ENCODE data around the gene TPM1. TPM values are rescaled to one million over a fixed set of nuclear protein-coding genes. Genes with fewer than 3 reads are reported as not detected.

TPM1 gene
- total and polyA plus RNA-seq, 2 of the 4 experiments (the other 2 are of a cell fraction): 661 to 1,623 TPM

DNA sequence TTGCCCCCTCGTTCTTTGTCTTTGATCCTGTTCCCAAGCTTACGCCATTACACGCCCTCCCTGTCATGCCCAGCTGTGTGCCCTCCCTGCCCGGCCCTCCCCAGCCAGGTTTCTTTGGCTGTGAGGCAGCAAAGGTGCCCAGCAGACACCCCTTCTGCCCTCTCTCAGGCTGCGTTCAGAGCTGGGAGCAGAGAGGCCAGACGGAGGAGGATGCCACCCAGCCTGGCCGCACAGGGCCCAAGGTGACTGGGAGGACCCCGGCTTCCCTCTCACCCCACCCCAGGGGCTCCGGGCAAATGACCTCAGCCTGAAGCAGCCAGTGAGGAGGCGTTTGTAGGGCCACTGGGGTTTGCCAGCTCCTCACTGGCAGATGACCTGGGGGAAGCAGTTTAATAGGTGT, 48.3 kb downstream of the TPM1 start:
- H3K27me3 ChIP-seq (ENCODE audit: control insufficient read depth, insufficient read depth, low read length): no peaks in the 10 kb centered on the region
- H2AFZ ChIP-seq (replicated peaks; ENCODE audit: low read length, poor library complexity): peak overlapping the region; percentile 18
- peak overlapping the region; percentile 74 for H3K4ac ChIP-seq (ENCODE audit: low read depth, low read length)
- H3K18ac ChIP-seq (ENCODE audit: low read depth, low read length): peak overlapping the region; percentile 62
- no peak overlapping the region for H3K27ac ChIP-seq (ENCODE audit: insufficient read depth, low read length)
- TF ChIP-seq, protein P1, sequence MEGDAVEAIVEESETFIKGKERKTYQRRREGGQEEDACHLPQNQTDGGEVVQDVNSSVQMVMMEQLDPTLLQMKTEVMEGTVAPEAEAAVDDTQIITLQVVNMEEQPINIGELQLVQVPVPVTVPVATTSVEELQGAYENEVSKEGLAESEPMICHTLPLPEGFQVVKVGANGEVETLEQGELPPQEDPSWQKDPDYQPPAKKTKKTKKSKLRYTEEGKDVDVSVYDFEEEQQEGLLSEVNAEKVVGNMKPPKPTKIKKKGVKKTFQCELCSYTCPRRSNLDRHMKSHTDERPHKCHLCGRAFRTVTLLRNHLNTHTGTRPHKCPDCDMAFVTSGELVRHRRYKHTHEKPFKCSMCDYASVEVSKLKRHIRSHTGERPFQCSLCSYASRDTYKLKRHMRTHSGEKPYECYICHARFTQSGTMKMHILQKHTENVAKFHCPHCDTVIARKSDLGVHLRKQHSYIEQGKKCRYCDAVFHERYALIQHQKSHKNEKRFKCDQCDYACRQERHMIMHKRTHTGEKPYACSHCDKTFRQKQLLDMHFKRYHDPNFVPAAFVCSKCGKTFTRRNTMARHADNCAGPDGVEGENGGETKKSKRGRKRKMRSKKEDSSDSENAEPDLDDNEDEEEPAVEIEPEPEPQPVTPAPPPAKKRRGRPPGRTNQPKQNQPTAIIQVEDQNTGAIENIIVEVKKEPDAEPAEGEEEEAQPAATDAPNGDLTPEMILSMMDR (conservative IDR thresholded peaks at IDR 0.05; ENCODE audit: low read depth, low read length): no peak
- TF ChIP-seq NFE2L2 (IDR thresholded peaks at IDR 0.05; ENCODE audit: low read depth, low read length) (no peak), USF2 (IDR thresholded peaks at IDR 0.05; ENCODE audit: low read depth, low read length) (no peak), CEBPB (IDR thresholded peaks at IDR 0.05; ENCODE audit: low read depth, low read length) (no peak), BHLHE40 (IDR thresholded peaks at IDR 0.05; ENCODE audit: low read depth, low read length) (no peak)
- DNase-seq (no peak), ATAC-seq (ENCODE audit: low read depth) (no peak)
- H2AK9ac ChIP-seq (replicated peaks; ENCODE audit: low read depth, low read length, poor library complexity): no peak overlapping the region
- peak overlapping the region; percentile 88; the same call in 2 of the 3 replicates for H2BK15ac ChIP-seq (ENCODE audit: low read depth, low read length)
- H3K23ac ChIP-seq (ENCODE audit: low read depth, low read length): no peak overlapping the region
- CTCF ChIA-PET: no interaction called here
- H4K20me1 ChIP-seq (ENCODE audit: insufficient read depth, low read length): no peaks in the 10 kb centered on the region
- peak overlapping the region; percentile 44 for H4K91ac ChIP-seq (ENCODE audit: insufficient read depth, low read depth, low read length)
- H2BK5ac ChIP-seq (ENCODE audit: low read depth, low read length, poor library complexity, severe bottlenecking): peak overlapping the region; percentile 18
- H3K14ac ChIP-seq (replicated peaks; ENCODE audit: low read depth, low read length): peak overlapping the region; percentile 36; the same call in 1 of the 2 replicates
- no peaks in the 10 kb centered on the region for H3K36me3 ChIP-seq (ENCODE audit: control insufficient read depth, insufficient read depth, low read length)
- no peak overlapping the region for H3K9ac ChIP-seq (ENCODE audit: low read depth, low read length)
- POLR2A ChIA-PET (ENCODE audit: unreplicated experiment): no interaction called here
- H3K4me3 ChIP-seq (ENCODE audit: insufficient read depth, low read depth, low read length): no peak overlapping the region
- H4K8ac ChIP-seq (ENCODE audit: low read depth in 2 of 2, low read length in 2 of 2): peak overlapping the region in 1 of 2 experiments; percentile 61; a peak in 3 of 4 replicates
- H2BK120ac ChIP-seq (ENCODE audit: low read depth, low read length): peak overlapping the region; percentile 77
- no peak overlapping the region for H3K56ac ChIP-seq (ENCODE audit: extremely low read depth, insufficient read depth, low read length)
- intact Hi-C loops (cut with micrococcal nuclease) (loop anchor here (5.0 to 10.0 kb wide), 2 partner anchors 239 to 314 kb away; no protein-coding TSS in a partner anchor), in situ Hi-C loops (cut with MboI; ENCODE audit: low sequenced_read_pairs) (no loop called here), dilution Hi-C loops (cut with HindIII; ENCODE audit: low sequenced_read_pairs, unreplicated experiment) (no loop called here)
- peak overlapping the region; percentile 15 for H4K5ac ChIP-seq (ENCODE audit: low read depth, low read length)
- BruUV-seq (replicated peaks): no TSS peak
- H3K79me1 ChIP-seq (ENCODE audit: low read depth in 1 of 2, low read length in 2 of 2): peaks cover 0 to 6% of the 10 kb centered on the region in 2 experiments; a peak in 2 of 4 replicates
- peak overlapping the region; percentile 76 for H2BK20ac ChIP-seq (ENCODE audit: low read depth, low read length)
- 81% methylated on average over 5 of the region's 10 CpGs; no CpG with 5 or more reads in 1 of the 2 experiments for WGBS, 2 experiments (ENCODE audit: extremely low coverage in 2 of 2, insufficient read length in 1 of 2)
- peaks cover 13% of the 10 kb centered on the region for H3K9me1 ChIP-seq (ENCODE audit: insufficient read depth, low read length)
- H3K4me2 ChIP-seq (ENCODE audit: low read depth, low read length): no peak overlapping the region
- peaks cover 24% of the 10 kb centered on the region for H3K4me1 ChIP-seq (ENCODE audit: control insufficient read depth, insufficient read depth, low read length)
- H3K9me3 ChIP-seq (ENCODE audit: control insufficient read depth, insufficient read depth, low read length): no peaks in the 10 kb centered on the region
- peak overlapping the region; percentile 92 for H2AK5ac ChIP-seq (ENCODE audit: low read depth, low read length)
